Neural cell (in vitro differentiated cells): ENCODE measurements around the gene TMEM140.

ENCODE experiments used
- CTCF ChIP-seq: fragments of 450-650 bp; IDR thresholded peaks from 2 replicates; pipeline ENCODE4 v1.5.1; 2014; ENCODE audit warnings: antibody characterized with exemption, mild to moderate bottlenecking, moderate library complexity; ENCODE audit not compliant: poor library complexity, severe bottlenecking
- POLR2AphosphoS5 ChIP-seq: IDR thresholded peaks from 2 replicates; pipeline ENCODE4 v1.6.1; 2012
- SMC3 ChIP-seq: fragments of 450-650 bp; conservative IDR thresholded peaks from 2 replicates; pipeline ENCODE4 v1.6.1; 2014; ENCODE audit warnings: antibody characterized with exemption, mild to moderate bottlenecking, moderate library complexity; ENCODE audit not compliant: poor library complexity

GRCh38 chr7:135165862-135166261 lies 18.0 kb downstream of the TMEM140 start:
- TF ChIP-seq POLR2AphosphoS5 (no peak), CTCF (no peak), SMC3 (no peak)
